G401.6 (cell line): ENCODE data around the gene GSG1L.
"Not testable (repeated sequence)": the region's sequence is repeated elsewhere in the genome, so short reads cannot be mapped to it uniquely, and the experiment has no call there.

Source experiments
- FAIRE-seq: peaks from 2 replicates; lab custom pipeline; 2012; peaks lifted over from hg19 to GRCh38; lab: Jason Lieb, UNC

Gene GSG1L

GRCh38 chr16:27980076-27980775 is 83.3 kb downstream of the GSG1L start:
- no peak for FAIRE-seq

GRCh38 chr16:27979668-27980067 is 83.8 kb downstream of the GSG1L start:
- not testable (repeated sequence) for FAIRE-seq

DNA sequence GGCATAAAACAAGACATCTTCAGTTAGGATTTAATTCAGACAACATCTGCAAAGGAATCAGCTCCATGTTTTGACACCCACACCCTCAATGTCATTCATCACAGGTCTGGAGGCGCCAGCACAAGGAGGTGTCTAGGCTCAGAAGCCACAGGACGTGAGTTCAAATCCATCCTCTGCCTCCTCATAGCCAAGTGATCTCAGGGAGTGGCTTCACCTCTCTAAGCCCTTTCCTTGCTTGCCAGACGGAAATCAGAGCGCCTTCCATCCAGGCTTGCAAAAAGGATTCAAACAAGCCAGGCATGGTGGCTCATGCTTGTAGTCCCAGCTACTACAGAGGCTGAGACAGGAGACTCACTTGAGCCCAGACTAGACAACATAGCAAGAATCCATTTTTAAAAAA is 84.6 kb downstream of the GSG1L start:
- FAIRE-seq = no peak

DNA sequence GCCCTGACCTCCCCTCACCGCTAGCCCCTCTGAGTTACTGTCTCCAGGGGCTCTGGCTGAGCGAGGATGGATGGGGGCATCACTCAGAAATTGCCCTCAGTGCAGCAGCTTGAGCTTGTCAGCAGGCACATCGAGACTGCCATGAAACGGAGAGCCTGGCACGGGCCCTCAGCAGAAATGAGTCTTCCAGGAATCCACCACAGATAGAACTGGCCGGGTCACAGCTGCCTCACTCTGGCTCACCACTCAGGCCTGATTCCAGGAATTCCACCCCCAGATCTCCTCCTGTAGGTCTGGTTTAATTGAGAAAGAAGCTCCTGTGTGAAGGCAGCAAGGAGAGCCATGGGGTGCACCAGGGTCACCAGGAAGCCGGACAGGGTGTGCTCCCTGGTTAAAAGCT is 85.5 kb downstream of the GSG1L start:
- no peak for FAIRE-seq

- no peak for FAIRE-seq
These were observed 86.5 kb downstream of the GSG1L start for GRCh38 chr16:27976990-27977389.

GRCh38 chr16:27974896-27975540 is 88.5 kb downstream of the GSG1L start:
- no peak for FAIRE-seq

DNA sequence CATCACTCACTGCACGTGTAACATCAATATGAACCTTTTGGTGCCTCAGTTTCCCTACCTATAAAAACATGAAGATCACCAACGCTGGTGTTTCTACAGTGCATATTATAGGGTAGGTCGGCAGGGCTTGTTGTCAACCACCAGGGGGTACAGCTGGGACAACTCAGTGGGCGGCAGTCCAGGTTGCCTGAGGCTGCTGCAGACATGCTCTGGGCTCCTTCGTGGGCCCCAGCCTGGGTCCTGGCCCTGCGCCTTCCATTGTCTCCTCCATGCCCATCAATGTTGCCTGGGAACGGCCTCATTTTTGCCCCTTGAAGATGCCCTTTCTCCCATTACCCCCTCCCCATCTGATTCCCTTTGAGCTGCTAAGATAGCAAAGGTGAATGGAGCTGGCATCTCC is 89.8 kb downstream of the GSG1L start:
- FAIRE-seq = no peak

DNA sequence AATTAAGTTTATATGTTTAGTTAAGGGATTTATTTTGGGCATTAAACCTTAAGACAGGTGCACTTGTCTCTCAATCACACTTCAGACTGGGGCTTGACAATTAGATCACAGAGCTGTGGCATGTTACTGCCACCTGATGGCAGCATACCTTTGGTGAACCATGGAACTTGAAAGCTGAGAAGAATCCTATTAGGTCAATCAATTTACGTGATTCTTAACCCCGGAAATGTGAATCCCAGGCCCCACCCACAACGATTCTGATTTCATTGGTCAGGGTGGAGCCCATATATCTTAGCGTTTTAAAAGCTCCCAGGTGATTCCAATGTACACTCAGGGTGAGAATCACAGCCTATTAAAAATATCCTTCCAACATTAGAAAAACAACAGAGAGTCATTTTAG is 91.0 kb downstream of the GSG1L start:
- peak; percentile 88 for FAIRE-seq

- FAIRE-seq = no peak
These were observed 93.9 kb downstream of the GSG1L start for GRCh38 chr16:27969574-27969973.

DNA sequence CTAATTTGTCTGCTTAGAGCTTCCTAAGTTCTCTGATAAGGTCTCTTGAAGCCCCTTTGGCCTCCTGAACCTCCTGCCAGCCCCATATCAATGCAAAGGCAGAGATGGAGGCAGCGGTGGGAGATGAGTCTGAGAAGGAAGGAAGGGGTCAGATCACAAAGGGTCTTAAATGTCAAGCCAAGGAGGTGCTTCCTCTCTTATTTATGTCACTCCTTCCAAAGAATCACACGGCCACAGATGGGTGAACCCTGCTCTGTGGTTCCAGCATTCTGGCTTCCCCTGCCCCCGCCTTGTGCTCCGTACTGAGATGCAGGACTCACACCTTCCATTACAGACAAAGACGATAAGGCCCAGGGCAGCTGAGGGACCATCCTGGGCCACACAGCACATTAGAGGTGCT is 96.3 kb downstream of the GSG1L start:
- no peak for FAIRE-seq

DNA sequence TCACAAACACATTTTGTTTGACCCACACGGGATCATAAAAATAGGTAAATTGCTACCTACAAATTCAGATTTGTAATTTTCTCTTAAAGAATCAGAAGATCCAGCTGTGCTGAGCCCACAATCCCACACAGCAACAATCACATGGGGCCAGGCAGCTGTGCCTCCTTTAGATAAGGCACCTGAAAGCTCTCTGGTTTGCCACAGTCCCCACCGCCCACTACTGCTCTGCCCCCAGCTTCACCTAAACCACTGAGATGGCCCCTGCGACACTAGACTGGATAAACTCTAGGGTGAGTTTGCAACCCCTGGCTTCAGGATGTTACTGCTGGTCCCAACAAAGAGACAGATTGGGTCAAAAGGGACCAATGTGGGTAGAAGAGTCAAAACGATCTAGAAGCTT is 96.8 kb downstream of the GSG1L start:
- no peak for FAIRE-seq

- FAIRE-seq = no peak
These were observed 97.7 kb downstream of the GSG1L start for GRCh38 chr16:27965801-27966200.

DNA sequence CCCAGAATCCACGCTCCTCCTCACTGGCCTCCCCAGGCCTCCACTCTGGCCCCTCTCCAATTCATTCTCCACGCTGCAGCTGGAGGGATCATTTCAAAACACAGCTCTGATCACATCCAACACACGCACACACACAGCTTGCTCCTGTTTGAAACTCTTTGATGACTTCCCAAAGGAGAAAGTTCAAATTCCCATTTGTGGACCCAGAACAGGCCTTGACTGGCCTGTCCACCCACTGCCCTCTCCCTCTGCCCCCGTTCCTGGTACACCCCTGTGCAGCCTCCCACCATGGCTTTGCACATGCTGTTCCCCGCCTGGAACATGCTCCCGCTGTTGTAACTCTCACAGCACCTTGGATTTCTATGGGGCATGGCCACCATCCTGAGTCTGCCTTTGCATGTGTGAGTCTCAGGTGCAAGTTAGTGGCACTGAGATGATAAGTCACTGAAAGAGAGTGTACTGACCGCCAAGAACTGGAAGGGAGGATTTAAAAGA is 100.0 kb downstream of the GSG1L start:
- FAIRE-seq = no peak

- FAIRE-seq = no peak
These were observed 101.3 kb downstream of the GSG1L start for GRCh38 chr16:27962197-27962596.

- no peak for FAIRE-seq
These were observed 102.3 kb downstream of the GSG1L start for GRCh38 chr16:27961296-27961620.

GRCh38 chr16:27960619-27961295 is 102.8 kb downstream of the GSG1L start:
- no peak for FAIRE-seq

DNA sequence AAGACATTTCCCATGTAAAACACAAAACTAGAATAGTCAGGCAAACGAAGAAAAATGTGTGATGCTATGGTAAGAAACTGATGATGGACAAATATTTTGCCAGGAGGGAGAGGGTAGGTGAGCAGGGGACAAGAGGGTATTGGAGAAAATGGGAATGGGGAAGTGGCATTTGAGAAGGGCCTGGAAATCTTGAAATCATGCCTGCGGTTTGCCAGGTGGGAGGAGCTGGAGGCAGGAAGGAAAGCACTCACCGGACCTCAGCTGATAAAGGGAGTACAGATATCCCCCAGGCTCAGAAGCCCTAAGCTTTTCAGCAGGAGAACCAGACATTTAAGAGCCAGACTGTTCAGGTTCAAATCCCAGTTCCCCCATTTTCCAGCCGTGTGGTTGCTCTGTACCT is 103.6 kb downstream of the GSG1L start:
- no peak for FAIRE-seq

- no peak for FAIRE-seq
These were observed 109.3 kb downstream of the GSG1L start for GRCh38 chr16:27954191-27954590.

GRCh38 chr16:27952811-27953210 is 110.7 kb downstream of the GSG1L start:
- no peak for FAIRE-seq

DNA sequence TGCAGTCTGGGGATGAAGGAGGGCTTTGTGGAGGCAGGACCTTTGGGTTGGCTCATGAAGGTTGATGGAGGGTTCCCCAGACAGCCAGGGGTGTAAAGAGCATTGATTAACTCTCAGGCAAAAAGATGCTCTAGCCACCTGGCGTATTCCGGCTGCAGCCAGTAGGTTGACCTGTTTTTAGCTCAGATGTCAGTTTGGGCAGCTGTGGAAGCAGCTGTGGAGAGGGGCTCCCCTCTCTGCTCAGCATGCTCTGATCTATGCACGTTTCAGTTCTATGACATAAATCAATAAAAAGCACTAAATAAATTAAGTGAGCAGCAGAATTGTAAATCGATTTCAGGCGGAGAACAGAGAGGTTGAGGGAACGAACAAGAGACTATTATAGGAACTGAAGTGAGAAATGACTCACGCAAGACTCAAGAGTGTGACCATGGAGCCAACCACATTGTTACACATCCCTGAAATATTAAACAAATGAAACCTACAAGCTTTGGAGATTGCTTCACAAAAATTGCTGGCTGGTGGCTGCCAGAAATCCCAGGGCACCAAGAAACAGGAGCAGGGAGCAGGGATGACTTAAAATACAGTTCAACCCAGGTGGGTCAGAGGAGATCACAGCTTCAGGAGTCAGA is 111.9 kb downstream of the GSG1L start:
- FAIRE-seq = no peak

DNA sequence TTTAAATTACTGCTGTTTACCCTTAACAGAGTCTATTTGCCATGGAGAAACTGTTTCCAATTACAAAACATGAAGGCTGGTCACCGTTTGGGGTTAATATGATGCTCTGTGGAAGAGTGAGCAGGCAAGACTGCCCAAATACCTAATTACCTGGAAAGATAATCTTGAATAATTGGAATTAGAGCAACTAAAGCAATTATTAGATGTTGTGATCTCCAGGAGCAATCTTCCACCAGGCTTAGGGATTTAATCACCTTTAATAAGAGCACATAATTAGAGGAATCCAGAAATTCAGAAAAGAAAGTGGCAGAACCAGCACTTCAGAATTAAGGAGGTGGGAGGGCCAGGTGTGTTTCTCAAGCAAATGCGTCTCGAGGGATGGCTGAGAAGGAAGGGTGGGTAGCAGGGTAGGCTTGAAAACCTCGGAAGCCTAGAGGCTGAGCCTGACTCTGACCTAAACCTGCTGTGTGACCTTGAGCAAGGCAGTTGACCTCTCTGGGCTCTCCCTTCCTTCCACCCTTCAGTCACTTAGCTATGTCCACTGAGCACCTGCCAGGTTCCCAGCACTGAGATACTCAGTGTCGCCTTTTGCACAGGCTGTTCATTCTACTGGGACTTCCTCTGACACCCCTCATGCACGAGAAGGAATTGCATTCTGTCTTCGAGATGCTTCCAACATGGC is 113.2 kb downstream of the GSG1L start:
- FAIRE-seq = no peak

GRCh38 chr16:27947696-27948095 is 115.8 kb downstream of the GSG1L start:
- FAIRE-seq = no peak
